Fibroblast of upper back skin (primary cell): ENCODE results near the gene SHBG.

ENCODE experiments used
- DNase-seq: peaks from one replicate; pipeline ENCODE4 v3.0.0-alpha.2; 2013

The SHBG gene

DNA sequence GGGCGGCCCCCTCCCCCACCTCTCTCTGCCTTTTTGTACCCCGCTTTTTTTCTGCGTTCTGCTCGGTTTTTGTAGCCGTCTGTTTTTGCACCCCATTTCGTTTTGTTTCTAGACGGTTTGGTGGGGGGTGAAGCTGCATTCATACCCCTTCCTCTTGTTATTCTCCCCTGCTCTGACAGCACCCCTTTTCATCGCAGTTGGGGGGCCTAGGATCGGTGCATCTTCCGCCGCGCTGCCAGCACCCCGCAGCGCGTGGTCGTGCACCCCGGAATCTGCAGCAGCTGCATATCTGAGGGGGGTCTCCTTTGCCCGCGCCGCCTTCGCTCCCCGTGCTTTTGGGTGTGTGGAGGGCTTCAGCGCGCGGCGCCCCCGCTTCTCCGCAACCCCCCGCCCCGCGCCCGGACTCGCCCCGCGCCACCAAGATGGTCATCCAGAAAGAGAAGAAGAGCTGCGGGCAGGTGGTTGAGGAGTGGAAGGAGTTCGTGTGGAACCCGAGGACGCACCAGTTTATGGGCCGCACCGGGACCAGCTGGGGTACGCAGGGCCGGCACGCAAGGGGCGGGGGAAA, 21.2 kb downstream of the SHBG start:
- DNase-seq: no peak

DNA sequence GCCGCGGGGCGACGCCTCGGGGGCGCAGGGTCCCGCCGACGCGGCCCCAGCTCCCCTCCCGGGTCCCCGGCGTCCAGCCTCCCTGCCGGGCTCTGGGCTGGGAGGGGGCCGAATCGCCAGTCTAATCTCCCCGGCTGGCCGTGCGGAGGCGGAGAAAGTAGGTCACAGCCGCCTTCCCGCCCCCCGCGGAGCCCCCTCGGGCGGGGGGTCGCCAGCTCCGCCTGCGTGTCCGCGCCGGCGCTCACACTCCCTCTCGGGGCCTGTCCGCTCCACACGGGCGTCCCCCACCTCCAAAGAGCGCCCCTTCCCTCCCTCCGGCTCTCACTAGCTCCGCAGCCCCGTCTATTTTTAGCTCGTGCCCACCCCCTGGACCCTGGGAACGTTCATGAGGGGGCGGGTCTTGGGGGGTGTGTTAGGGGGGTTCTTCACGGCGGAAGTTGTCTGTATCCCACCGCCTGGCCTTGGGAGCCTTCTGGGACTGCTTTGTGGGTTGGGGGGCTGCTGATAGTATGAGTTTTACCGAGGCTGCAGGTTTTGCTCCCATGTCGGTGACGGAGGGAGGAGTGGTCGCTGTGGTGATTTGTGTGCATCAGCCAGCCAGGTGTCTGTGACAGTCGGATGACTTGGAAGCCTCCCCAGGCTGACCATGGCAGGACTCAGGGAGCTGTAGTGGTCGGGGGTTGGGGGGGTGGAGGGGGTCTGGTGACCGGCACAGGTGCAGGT, 21.9 kb downstream of the SHBG start:
- DNase-seq: no peak

GRCh38 chr17:7652388-7653356, 22.7 kb downstream of the SHBG start:
- DNase-seq: no peak

DNA sequence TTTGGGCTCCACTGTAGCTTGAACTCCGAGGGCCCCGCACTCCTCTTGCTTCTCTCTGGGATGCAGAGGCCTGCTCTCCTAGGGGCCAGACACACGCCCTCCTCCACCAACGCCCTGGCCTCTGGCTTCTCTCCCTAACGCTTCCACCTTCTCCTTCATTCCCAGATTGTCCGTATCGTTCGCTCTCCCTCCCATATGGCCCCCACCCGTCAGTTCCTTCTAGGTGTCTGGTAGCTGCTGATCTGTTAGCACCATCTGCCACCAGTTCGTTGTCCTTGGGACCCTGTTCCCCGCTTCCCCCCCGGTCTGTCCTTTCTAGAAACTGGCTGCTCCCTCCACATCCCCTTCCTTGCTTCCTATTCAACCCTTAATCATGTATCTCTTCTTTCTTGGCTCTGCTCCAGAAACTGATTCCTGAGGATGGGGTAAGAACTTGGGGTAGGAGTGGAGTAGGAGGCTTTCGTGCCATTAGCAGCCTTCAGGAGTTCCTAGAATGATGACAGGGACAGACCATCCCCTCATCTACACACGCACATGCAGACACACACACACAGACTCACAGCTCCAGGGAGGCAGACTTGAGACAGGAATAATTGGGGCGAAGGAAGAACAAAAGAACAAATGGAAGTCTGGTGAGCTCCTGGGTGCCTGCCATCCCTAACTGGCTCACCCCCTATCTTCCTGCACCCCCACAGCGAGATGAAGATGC, 25.1 kb downstream of the SHBG start:
- DNase-seq: peak; percentile 33

DNA sequence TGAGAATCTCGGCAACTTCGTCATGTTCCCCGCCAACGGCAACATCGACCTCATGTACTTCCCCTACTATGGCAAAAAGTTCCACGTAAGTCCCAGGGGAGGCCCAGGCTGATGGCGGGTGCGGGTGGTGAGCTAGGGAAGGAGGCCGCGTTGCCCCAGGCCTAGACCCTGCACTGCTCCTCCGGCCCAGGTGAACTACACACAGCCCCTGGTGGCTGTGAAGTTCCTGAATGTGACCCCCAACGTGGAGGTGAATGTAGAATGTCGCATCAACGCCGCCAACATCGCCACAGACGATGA, 25.6 kb downstream of the SHBG start:
- no peak for DNase-seq

- DNase-seq: no peak
These were observed 27.1 kb downstream of the SHBG start for GRCh38 chr17:7656958-7657609.

GRCh38 chr17:7667656-7668406, 37.9 kb downstream of the SHBG start:
- DNase-seq: no peak

DNA sequence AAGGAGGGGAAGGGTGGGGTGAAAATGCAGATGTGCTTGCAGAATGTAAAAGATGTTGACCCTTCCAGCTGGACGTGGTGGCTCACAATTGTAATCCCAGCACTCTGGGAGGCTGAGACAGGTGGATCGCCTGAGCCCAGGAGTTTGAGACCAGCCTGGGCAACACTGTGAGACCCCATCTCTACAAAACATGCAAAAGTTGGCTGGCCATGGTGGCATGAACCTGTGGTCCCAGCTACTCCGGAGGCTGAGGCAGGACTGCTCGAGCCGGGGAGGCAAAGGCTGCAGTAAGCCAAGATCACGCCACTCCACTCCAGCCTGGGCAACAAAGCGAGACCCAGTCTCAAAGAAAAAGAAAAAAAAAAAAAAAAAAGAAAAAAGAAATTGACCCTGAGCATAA, 38.5 kb downstream of the SHBG start:
- DNase-seq: no peak

DNA sequence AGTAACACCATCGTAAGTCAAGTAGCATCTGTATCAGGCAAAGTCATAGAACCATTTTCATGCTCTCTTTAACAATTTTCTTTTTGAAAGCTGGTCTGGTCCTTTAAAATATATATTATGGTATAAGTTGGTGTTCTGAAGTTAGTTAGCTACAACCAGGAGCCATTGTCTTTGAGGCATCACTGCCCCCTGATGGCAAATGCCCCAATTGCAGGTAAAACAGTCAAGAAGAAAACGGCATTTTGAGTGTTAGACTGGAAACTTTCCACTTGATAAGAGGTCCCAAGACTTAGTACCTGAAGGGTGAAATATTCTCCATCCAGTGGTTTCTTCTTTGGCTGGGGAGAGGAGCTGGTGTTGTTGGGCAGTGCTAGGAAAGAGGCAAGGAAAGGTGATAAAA, 43.3 kb downstream of the SHBG start:
- no peak for DNase-seq

DNA sequence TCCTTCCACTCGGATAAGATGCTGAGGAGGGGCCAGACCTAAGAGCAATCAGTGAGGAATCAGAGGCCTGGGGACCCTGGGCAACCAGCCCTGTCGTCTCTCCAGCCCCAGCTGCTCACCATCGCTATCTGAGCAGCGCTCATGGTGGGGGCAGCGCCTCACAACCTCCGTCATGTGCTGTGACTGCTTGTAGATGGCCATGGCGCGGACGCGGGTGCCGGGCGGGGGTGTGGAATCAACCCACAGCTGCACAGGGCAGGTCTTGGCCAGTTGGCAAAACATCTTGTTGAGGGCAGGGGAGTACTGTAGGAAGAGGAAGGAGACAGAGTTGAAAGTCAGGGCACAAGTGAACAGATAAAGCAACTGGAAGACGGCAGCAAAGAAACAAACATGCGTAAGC, 45.0 kb downstream of the SHBG start:
- DNase-seq: no peak

GRCh38 chr17:7676533-7676932, 46.6 kb downstream of the SHBG start:
- no peak for DNase-seq

DNA sequence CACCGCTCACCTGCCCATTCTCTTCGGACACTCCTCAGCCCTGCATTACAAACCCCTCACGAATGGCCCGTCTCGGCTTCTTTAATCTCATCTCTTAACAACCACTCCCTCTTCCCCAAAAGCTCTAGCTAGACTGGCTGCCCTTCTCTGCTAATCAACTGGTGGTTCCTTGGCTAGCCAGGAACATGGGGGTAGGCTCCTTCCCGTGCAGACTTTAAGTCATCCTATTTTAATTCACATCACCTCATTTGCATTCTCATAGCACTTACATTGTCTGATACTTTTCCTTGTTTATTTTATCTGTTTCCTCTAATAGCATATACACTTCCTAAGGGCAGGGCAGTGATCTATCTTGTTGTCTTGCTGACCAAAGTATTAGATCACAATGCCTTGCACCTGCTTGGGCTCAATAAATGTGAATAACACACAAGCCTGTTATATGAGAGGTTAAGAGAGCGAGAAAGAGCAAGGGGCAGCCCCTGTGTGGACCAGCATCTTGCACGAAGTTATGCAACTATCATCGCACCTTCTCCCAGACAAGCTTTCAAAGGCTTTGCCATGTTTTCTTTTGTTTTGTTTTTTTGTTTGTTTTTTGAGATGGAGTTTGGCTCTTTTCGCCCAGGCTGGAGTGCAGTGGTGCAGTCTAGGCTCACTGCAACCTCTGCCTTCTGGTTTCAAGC, 47.6 kb downstream of the SHBG start:
- DNase-seq: no peak
